Effector memory CD4-positive, alpha-beta T cell (primary cell): Measurements from ENCODE around the gene IRX2.

ENCODE experiments used
- DNase-seq, 3 donors: peaks; one replicate each; pipeline ENCODE4 v3.0.0-alpha.2; 2020
- H3K27ac ChIP-seq: 2 replicates; pipeline ENCODE4 v1.7.0; 2013; ENCODE audit warnings: mild to moderate bottlenecking, low read length, moderate library complexity; ENCODE audit not compliant: insufficient read depth, poor library complexity, severe bottlenecking
- H3K27me3 ChIP-seq: replicated peaks from 2 replicates; pipeline ENCODE4 v1.7.0; 2013; ENCODE audit warnings: mild to moderate bottlenecking, low read length; ENCODE audit not compliant: insufficient read depth, control insufficient read depth, poor library complexity, severe bottlenecking
- H3K36me3 ChIP-seq: 2 replicates; pipeline ENCODE4 v1.7.0; 2013; ENCODE audit warnings: mild to moderate bottlenecking, low read length, moderate library complexity; ENCODE audit not compliant: control insufficient read depth, insufficient read depth
- H3K4me1 ChIP-seq: 2 replicates; pipeline ENCODE4 v1.7.0; 2013; ENCODE audit warnings: low read length, mild to moderate bottlenecking; ENCODE audit not compliant: control insufficient read depth, insufficient read depth, poor library complexity, severe bottlenecking
- H3K4me3 ChIP-seq: 2 replicates; pipeline ENCODE4 v1.7.0; 2013; ENCODE audit warnings: low read length, low read depth, mild to moderate bottlenecking; ENCODE audit not compliant: insufficient read depth, poor library complexity, severe bottlenecking
- H3K9me3 ChIP-seq: 2 replicates; pipeline ENCODE4 v1.7.0; 2013; ENCODE audit warnings: mild to moderate bottlenecking, low read length, moderate library complexity; ENCODE audit not compliant: control insufficient read depth

IRX2 gene

DNA sequence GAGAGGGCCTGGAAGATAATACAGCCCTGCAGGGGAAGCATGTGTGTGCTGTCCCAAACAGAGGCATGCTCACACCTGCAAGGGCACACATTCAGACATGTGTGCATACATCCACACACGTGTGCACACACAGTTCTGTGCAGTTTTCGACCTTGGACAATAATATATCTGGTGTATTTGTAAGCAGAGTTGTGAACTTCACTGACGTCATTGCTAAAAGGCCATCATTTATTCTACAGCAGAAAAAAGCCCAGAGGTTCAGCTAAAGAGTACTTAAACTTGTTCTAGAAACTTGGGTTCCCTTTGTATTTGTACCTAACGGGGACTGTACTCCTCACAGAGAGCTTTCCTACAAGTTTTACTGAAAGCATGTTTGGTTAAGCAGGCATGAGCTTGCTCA, 19.5 kb downstream of the IRX2 start:
- Histone ChIP-seq H3K27me3 (no peaks in the 10 kb centered on the region), H3K36me3 (no peaks in the 10 kb centered on the region), H3K27ac (no peak overlapping the region), H3K4me1 (no peaks in the 10 kb centered on the region), H3K9me3 (no peaks in the 10 kb centered on the region), H3K4me3 (no peak overlapping the region)
- no peak for DNase-seq

DNA sequence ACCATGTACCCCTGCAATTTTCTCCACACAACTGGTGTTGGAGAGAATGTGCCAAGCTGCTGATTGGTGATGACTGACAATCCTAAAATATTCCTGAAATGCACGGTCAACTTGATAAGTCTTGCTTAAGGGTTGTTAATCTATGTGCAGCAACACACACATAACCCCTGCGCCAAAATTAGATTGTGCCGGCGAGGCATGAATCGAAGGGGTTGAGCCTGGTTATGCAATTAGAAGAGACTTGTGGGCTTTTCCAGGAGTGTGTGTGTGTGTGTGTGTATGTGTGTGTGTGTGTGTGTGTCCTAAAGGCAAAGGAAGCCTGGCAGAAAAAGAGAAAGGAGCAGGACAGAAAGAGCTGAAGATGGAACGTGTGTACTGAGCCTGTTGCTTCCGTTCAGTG, 22.3 kb downstream of the IRX2 start:
- Histone ChIP-seq H3K4me1 (no peaks in the 10 kb centered on the region), H3K4me3 (no peak overlapping the region), H3K27me3 (no peaks in the 10 kb centered on the region), H3K9me3 (no peaks in the 10 kb centered on the region), H3K27ac (no peak overlapping the region), H3K36me3 (no peaks in the 10 kb centered on the region)
- DNase-seq: no peak

DNA sequence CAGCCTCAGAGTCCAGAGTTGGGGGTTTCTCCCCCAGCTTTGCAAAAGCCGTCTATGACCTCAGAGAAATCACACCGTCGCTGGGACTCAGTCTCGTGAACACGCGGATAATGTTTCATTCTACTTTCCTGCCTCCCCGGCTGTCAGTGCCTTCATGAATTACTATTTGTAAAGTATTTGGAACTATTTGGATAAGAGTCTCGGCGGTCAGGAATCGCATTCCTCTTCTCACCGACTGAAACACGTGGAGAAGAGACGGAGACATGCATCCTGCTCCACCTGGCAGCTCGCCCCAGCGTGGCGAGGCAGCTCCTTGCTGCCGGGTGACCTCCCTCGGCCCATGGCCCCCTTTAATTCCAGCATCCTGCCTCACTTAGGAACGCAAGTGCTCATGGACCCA, 23.9 kb downstream of the IRX2 start:
- Histone ChIP-seq H3K4me1 (no peaks in the 10 kb centered on the region), H3K27ac (no peak overlapping the region), H3K36me3 (no peaks in the 10 kb centered on the region), H3K4me3 (no peak overlapping the region), H3K27me3 (no peaks in the 10 kb centered on the region), H3K9me3 (no peaks in the 10 kb centered on the region)
- DNase-seq: no peak

DNA sequence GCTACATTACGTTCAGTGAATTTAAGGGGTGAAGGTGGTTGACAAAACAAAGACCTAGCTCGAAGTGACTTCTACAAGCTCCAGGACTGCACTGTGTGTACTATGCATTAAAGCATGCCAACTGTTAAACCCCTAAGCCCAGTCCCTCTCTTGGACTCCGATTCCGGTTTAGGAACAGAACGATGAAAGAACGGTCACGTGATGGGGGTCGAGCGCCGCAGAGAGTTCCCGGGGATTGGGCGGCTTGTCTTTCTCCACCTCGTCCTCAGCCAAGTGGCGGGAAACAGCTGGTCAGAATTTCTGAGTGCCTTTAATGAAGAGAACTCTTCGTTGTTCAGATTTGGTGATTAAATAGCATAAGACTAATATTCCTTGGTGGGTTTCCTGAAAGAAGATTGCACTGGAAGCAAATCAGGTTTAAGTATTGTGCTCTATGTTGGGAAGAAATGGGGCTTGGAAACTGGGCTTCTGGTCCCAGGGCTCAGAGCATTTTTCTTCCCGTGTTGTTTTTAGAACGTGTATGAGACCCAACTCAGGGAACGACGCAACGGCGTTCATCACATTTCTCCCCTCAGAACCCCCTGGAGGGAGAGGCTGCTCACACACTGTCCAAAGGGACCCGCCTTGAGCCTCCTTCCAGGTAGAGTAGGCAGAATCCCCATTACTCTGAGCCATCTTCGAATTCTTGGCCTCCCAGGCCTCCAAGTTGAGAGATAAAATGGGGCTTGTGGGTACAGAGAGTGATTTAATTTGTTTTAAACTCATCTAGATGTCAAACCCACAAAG, 25.3 kb downstream of the IRX2 start:
- Histone ChIP-seq H3K9me3 (no peaks in the 10 kb centered on the region), H3K4me1 (no peaks in the 10 kb centered on the region), H3K4me3 (no peak overlapping the region), H3K27me3 (no peaks in the 10 kb centered on the region), H3K36me3 (no peaks in the 10 kb centered on the region), H3K27ac (no peak overlapping the region)
- DNase-seq: no peak

DNA sequence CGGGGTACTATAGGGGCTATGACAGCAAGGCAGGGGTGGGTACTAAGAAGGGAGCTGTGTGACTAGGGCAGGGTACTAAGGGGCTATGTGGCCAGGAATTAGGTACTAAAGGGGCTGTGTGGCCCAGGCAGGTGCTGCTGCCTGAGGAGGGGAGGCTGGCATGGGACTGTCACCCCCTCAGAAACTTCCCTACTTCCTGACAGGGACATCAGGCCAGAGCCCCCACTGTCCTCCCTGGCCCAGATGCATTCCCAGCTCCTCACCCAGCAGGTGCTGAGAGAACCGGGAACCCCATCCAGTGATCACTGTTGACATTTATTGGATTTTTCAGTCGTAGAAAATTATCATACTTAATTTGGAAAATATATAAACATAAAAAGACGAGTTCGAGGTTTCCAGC, 26.6 kb downstream of the IRX2 start:
- Histone ChIP-seq H3K4me3 (no peak overlapping the region), H3K4me1 (no peaks in the 10 kb centered on the region), H3K36me3 (no peaks in the 10 kb centered on the region), H3K27me3 (no peaks in the 10 kb centered on the region), H3K9me3 (no peaks in the 10 kb centered on the region), H3K27ac (no peak overlapping the region)
- DNase-seq: no peak

DNA sequence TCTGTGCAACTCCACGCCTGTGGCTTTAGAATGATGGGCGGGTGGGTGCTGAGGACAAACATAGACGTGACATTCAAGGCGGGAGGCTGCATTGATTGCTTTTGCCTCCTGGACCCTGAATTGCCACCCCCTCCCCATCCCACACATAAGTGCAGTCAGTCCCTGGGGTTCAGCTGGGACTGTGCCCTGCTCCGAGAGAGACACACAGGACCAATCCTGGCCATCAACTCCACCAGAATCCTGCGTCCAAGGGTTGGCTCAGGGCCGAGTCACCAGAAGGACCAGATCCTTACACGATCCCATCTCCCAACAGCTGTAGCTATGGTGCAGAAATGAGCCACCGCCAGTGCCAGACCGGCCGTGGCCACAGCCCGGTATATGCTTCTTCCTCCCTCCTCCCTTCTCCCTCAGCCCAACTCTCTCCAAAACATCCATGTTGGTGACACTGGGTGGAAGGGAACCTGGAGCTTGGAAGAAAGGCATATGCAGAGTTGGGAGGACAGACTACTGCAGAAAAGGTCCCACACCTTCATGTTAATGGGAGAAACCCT, 27.4 kb downstream of the IRX2 start:
- Histone ChIP-seq H3K4me3 (no peak overlapping the region), H3K9me3 (no peaks in the 10 kb centered on the region), H3K27me3 (no peaks in the 10 kb centered on the region), H3K36me3 (no peaks in the 10 kb centered on the region), H3K27ac (no peak overlapping the region), H3K4me1 (no peaks in the 10 kb centered on the region)
- no peak for DNase-seq

DNA sequence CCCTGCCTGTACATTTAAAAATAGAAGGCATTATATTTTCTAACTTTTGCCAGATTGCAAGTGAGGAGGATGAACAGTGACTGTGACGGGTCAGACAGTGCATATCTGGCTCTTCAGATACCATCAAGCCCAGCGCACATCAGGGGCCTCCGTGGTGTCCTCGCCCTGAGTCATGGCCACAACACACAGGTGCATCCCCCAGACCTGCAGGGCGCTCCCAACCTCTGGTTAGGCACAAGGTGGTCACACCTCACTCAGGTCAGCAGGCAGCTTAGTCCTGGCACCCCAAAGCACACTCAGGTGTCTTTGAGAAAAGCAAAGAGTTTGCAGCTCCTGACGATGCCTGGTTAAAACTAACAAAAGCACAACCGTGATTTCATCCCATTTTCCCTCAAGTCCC, 28.6 kb downstream of the IRX2 start:
- Histone ChIP-seq H3K27me3 (no peaks in the 10 kb centered on the region), H3K36me3 (no peaks in the 10 kb centered on the region), H3K9me3 (no peaks in the 10 kb centered on the region), H3K4me1 (no peaks in the 10 kb centered on the region), H3K27ac (no peak overlapping the region), H3K4me3 (no peak overlapping the region)
- DNase-seq: no peak

DNA sequence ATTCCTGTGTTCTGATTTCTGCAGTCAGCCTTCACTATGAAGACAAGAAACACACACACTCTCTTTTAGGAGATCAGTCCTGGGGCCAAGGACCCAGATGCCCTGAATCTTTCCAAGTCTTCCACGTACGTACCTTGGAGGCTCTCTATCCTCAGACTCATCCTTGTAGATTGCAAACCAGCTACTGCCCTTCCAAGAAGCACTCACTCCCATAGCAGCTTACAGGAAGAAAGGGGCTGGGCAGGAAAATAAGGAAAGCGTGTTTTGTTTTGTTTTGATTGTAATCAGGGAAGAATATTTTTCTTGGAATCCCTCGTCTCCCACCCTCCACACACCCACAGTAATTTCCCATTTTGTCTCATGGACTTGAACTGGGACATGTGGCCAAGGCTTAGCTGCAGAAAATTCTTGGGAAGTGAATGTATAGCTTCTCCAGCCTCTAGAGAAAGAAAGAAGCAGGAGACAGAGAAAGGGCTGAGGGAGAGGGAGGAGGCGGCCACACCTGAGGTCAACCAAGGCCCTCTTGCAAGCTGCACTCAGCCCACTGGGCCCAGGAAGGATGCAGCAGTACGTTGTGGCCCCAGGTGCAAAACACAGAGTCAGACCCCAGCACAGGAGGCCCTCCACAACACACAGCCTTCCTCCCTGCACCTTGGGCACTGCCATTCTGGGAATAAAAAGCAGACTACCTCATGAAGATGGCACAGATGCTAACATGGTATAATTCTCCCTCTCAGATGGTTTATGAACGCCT, 29.9 kb downstream of the IRX2 start:
- Histone ChIP-seq H3K27me3 (no peaks in the 10 kb centered on the region), H3K27ac (no peak overlapping the region), H3K4me3 (no peak overlapping the region), H3K36me3 (no peaks in the 10 kb centered on the region), H3K9me3 (no peaks in the 10 kb centered on the region), H3K4me1 (no peaks in the 10 kb centered on the region)
- no peak for DNase-seq

DNA sequence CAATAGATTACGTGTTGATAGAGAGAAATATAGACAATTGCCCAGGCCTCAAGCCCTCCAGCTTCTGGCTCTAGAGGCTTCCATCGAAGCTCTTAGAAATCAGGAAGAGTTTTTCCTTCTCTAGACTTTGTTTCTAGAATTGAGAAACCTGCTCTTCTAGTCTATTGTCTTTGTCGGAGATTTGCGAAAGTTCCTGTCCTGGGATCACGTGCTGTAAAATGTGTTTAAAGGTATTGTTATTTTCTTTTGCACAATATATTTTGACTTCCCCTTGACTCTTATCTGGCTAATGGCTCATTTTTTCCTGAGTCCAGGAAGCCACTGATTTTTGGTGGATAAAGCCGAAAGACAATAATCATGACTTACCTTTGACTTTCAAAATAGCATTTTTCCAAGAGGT, 32.1 kb downstream of the IRX2 start:
- Histone ChIP-seq H3K9me3 (no peaks in the 10 kb centered on the region), H3K36me3 (no peaks in the 10 kb centered on the region), H3K27ac (no peak overlapping the region), H3K4me3 (no peak overlapping the region), H3K27me3 (no peaks in the 10 kb centered on the region), H3K4me1 (no peaks in the 10 kb centered on the region)
- DNase-seq: no peak

DNA sequence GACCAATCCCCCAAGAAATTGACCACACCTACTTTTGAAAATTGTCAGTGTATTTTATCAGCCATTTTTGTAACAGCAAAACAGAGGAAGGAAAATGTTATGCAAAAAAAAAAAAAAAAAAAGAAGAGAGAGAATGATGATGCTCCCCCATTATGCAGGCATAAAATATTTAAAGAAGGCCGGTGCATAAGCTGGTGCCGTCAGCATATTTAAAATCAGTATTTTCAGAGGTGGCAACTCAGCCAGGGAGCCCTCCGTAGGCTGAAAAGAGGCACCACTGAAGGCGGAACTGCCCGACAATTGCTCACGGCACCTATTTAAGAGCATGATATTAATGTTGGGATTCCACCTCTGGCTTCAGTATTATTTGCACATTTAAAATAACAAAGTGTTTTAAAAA, 33.4 kb downstream of the IRX2 start:
- DNase-seq: no peak
- Histone ChIP-seq H3K4me1 (no peaks in the 10 kb centered on the region), H3K27ac (no peak overlapping the region), H3K27me3 (no peaks in the 10 kb centered on the region), H3K4me3 (no peak overlapping the region), H3K9me3 (no peaks in the 10 kb centered on the region), H3K36me3 (no peaks in the 10 kb centered on the region)
